Stimulated activated CD8-positive, alpha-beta memory T cell treated with anti-CD3 and anti-CD28 coated beads, Interleukin-4, amount 100 ng/mL, for 48 hours (primary cell): ENCODE data around the gene TRIM49.
"Not testable (repeated sequence)": the region's sequence is repeated elsewhere in the genome, so short reads cannot be mapped to it uniquely, and the experiment has no call there.

Experiments used
- DNase-seq: peaks from one replicate; pipeline ENCODE4 v3.0.0-alpha.2; 2020

TRIM49 gene

GRCh38 chr11:89808475-89808874 lies at the start of gene TRIM49:
TSS of gene TRIM49 (minus strand) at chr11:89808575. CDS start at chr11:89804469, 4,106 bp downstream.
- not testable (repeated sequence) for DNase-seq

- not testable (repeated sequence) for DNase-seq
Observed at GRCh38 chr11:89826694-89827093, 18.3 kb upstream of the TRIM49 start.

- not testable (repeated sequence) for DNase-seq
Observed at GRCh38 chr11:89820008-89820407, 11.6 kb upstream of the TRIM49 start.

- not testable (repeated sequence) for DNase-seq
Observed at GRCh38 chr11:89813535-89813934, 5.2 kb upstream of the TRIM49 start.

- DNase-seq: not testable (repeated sequence)
Observed at GRCh38 chr11:89787506-89788063, 20.8 kb downstream of the TRIM49 start.

- DNase-seq: not testable (repeated sequence)
Observed at GRCh38 chr11:89785726-89786125, 22.6 kb downstream of the TRIM49 start.

- not testable (repeated sequence) for DNase-seq
Observed at GRCh38 chr11:89750822-89751221, 57.6 kb downstream of the TRIM49 start.
